Naive thymus-derived CD4-positive, alpha-beta T cell (primary cell): ENCODE data around the gene TBX4. TPM values are rescaled to one million over a fixed set of nuclear protein-coding genes. Genes with fewer than 3 reads are reported as not detected.

Experiments used
- ATAC-seq: fragments of 150-1000 bp; cut with Tn5 transposase; 2 replicates; pipeline ENCODE4 v1.10.0; 2021; ENCODE audit warnings: mild to moderate bottlenecking, moderate library complexity
- CTCF ChIA-PET: fragments of 350-600 bp; sonication (Branson Sonifier 250); formaldehyde crosslinking; loops from one replicate; lab custom pipeline; 2021; ENCODE audit warnings: antibody characterized with exemption; lab: Charles Lee
- POLR2A ChIA-PET: fragments of 350-600 bp; sonication (Branson Sonifier 250); formaldehyde crosslinking; loops from one replicate; lab custom pipeline; 2021; ENCODE audit warnings: antibody characterized with exemption, inconsistent platforms; lab: Charles Lee
- DNase-seq, 9 donors: peaks; one replicate each; pipeline versions ENCODE4 v3.0.0 to v3.0.0-alpha.2; 2020 to 2022; ENCODE audit warnings: mixed read lengths in 1 of 9
- H3K27ac ChIP-seq: one replicate; pipeline ENCODE4 v1.7.0; 2013; ENCODE audit warnings: mild to moderate bottlenecking, low read depth, low read length, moderate library complexity
- H3K27me3 ChIP-seq, 2 donors: one replicate each; pipeline ENCODE4 v1.7.0; 2013; ENCODE audit warnings: low read length in 2 of 2, mild to moderate bottlenecking in 2 of 2, moderate library complexity in 2 of 2; ENCODE audit not compliant: control insufficient read depth in 2 of 2, insufficient read depth in 2 of 2
- H3K36me3 ChIP-seq, 3 experiments: 1 replicate in 2 of 3; 2 replicates in 1 of 3; pipeline ENCODE4 v1.7.0; 2013; ENCODE audit warnings: low read length in 3 of 3, mild to moderate bottlenecking in 3 of 3, moderate library complexity in 1 of 3; ENCODE audit not compliant: insufficient read depth in 3 of 3, control insufficient read depth in 2 of 3
- H3K4me1 ChIP-seq, 2 donors: one replicate each; pipeline ENCODE4 v1.7.0; 2013; ENCODE audit warnings: low read length in 2 of 2, mild to moderate bottlenecking in 2 of 2, moderate library complexity in 1 of 2; ENCODE audit not compliant: control insufficient read depth in 2 of 2, insufficient read depth in 2 of 2
- H3K4me3 ChIP-seq: 2 replicates; pipeline ENCODE4 v1.7.0; 2013; ENCODE audit warnings: mild to moderate bottlenecking, low read length
- H3K9me3 ChIP-seq, 3 experiments: 1 replicate in 2 of 3; 2 replicates in 1 of 3; pipeline ENCODE4 v1.7.0; 2013; ENCODE audit warnings: low read length in 3 of 3; ENCODE audit not compliant: control insufficient read depth in 2 of 3
- H3K27ac Mint-ChIP-seq, 9 donors: one replicate each; pipeline ENCODE4 v1.8.0; 2020 to 2022; ENCODE audit warnings: mixed read lengths in 9 of 9, mild to moderate bottlenecking in 8 of 9, moderate library complexity in 5 of 9, inconsistent platforms in 2 of 9
- H3K27me3 Mint-ChIP-seq, 5 donors: one replicate each; pipeline ENCODE4 v1.8.0; 2021 to 2022; ENCODE audit warnings: mixed read lengths in 5 of 5, mild to moderate bottlenecking in 1 of 5
- H3K36me3 Mint-ChIP-seq, 5 donors: one replicate each; pipeline ENCODE4 v1.8.0; 2020 to 2022; ENCODE audit warnings: mixed read lengths in 5 of 5, mild to moderate bottlenecking in 3 of 5, inconsistent platforms in 1 of 5
- H3K4me1 Mint-ChIP-seq, 7 donors: one replicate each; pipeline ENCODE4 v1.8.0; 2020 to 2022; ENCODE audit warnings: mixed read lengths in 7 of 7, mild to moderate bottlenecking in 3 of 7, inconsistent platforms in 1 of 7
- H3K4me3 Mint-ChIP-seq, 10 donors: one replicate each; pipeline ENCODE4 v1.8.0; 2020 to 2022; ENCODE audit warnings: mild to moderate bottlenecking in 10 of 10, mixed read lengths in 10 of 10, moderate library complexity in 6 of 10, inconsistent platforms in 2 of 10
- H3K9me3 Mint-ChIP-seq, 11 donors: one replicate each; pipeline ENCODE4 v1.8.0; 2020 to 2022; ENCODE audit warnings: mixed read lengths in 11 of 11, mild to moderate bottlenecking in 4 of 11, inconsistent platforms in 1 of 11, moderate library complexity in 1 of 11
- intact Hi-C, 2 donors: fragments of 100-400 bp; cut with micrococcal nuclease; formaldehyde crosslinking; loops; one replicate each; pipeline ENCODE4 v1.15.1; 2023
- polyA plus RNA-seq, 2 donors: library from polyadenylated mRNA; unstranded; fragments of 300-500 nt; fragmentation: Illumina TruSeq; gene quantifications; one replicate each; pipeline ENCODE4 v1.2.3, GENCODE V29; 2021
- total RNA-seq, 6 experiments: library from RNA in 5 of 6; stranded (reverse) in 5 of 6; gene quantifications; 1 replicate in 5 of 6; 2 replicates in 1 of 6; pipeline ENCODE4 v1.2.3 and lab custom pipeline; 2021 to 2026

Gene TBX4
- total and polyA plus RNA-seq, 7 experiments from 2014 or later = not detected

- H3K27me3 ChIP-seq = peaks cover 6 to 7% of the 10 kb centered on the region in 2 donors
- H3K36me3 Mint-ChIP-seq = peaks cover 0 to 1% (median 0%) of the 10 kb centered on the region in 5 donors
- H3K27ac Mint-ChIP-seq = peak overlapping the region in 1 of 9 donors; percentile 61
- no peaks in the 10 kb centered on the region for H3K9me3 ChIP-seq
- peaks cover 14 to 50% (median 37%) of the 10 kb centered on the region in 7 donors for H3K4me1 Mint-ChIP-seq
- no peak overlapping the region for H3K4me3 ChIP-seq
- no peak overlapping the region for H3K27ac ChIP-seq
- no peak for DNase-seq
- H3K36me3 ChIP-seq = no peaks in the 10 kb centered on the region
- peaks cover 0 to 6% of the 10 kb centered on the region in 2 donors for H3K4me1 ChIP-seq
- intact Hi-C loops = loop anchor here in 1 of 2 donors (2.0 kb wide), 1 partner anchor 51 kb away; no protein-coding TSS in a partner anchor
- peak overlapping the region in 9 of 10 donors; percentile 36 to 72 (median 57) for H3K4me3 Mint-ChIP-seq
- ChIA-PET CTCF (no interaction called here), POLR2A (no interaction called here)
- H3K27me3 Mint-ChIP-seq = peaks cover 69 to 79% (median 78%) of the 10 kb centered on the region in 5 donors
- no peaks in the 10 kb centered on the region for H3K9me3 Mint-ChIP-seq
- ATAC-seq = no peak
Observed at GRCh38 chr17:61453566-61454380, 1.6 kb downstream of the TBX4 start.

- H3K4me1 ChIP-seq = peaks cover 0 to 6% of the 10 kb centered on the region in 2 donors
- ChIA-PET CTCF (no interaction called here), POLR2A (no interaction called here)
- Mint-ChIP-seq H3K4me1 (peaks cover 14 to 50% (median 37%) of the 10 kb centered on the region in 7 donors), H3K27me3 (peaks cover 72 to 80% (median 79%) of the 10 kb centered on the region in 5 donors), H3K4me3 (peak overlapping the region in 9 of 10 donors; percentile 36 to 72 (median 57)), H3K27ac (peak overlapping the region in 1 of 9 donors; percentile 61), H3K9me3 (no peaks in the 10 kb centered on the region), H3K36me3 (peaks cover 0 to 1% (median 0%) of the 10 kb centered on the region in 5 donors)
- H3K27ac ChIP-seq = no peak overlapping the region
- no peak for ATAC-seq
- no peaks in the 10 kb centered on the region for H3K9me3 ChIP-seq
- peak in 1 of 9 donors; percentile 26 for DNase-seq
- no peaks in the 10 kb centered on the region for H3K36me3 ChIP-seq
- intact Hi-C loops = no loop called here
- peaks cover 7 to 12% of the 10 kb centered on the region in 2 donors for H3K27me3 ChIP-seq
- H3K4me3 ChIP-seq = no peak overlapping the region
Observed at GRCh38 chr17:61454381-61455323, 2.4 kb downstream of the TBX4 start.

- H3K4me1 Mint-ChIP-seq = peaks cover 14 to 53% (median 39%) of the 10 kb centered on the region in 7 donors
- H3K4me3 Mint-ChIP-seq = peak overlapping the region in 6 of 10 donors; percentile 9 to 64 (median 45)
- no peaks in the 10 kb centered on the region for H3K36me3 ChIP-seq
- peak; percentile 8 for ATAC-seq
- no peak overlapping the region for H3K27ac ChIP-seq
- H3K27me3 ChIP-seq = peaks cover 7 to 18% of the 10 kb centered on the region in 2 donors
- H3K9me3 ChIP-seq = no peaks in the 10 kb centered on the region
- peak overlapping the region in 1 of 9 donors; percentile 50 for H3K27ac Mint-ChIP-seq
- DNase-seq = peak in 1 of 9 donors; percentile 19
- intact Hi-C loops = no loop called here
- peaks cover 74 to 81% (median 80%) of the 10 kb centered on the region in 5 donors for H3K27me3 Mint-ChIP-seq
- peaks cover 0 to 1% (median 0%) of the 10 kb centered on the region in 5 donors for H3K36me3 Mint-ChIP-seq
- ChIA-PET POLR2A (no interaction called here), CTCF (interaction anchor here (0.6 kb wide), 1 partner anchor 1063 kb away, joined by 5 read pairs; no protein-coding TSS in a partner anchor)
- H3K9me3 Mint-ChIP-seq = no peaks in the 10 kb centered on the region
- H3K4me3 ChIP-seq = no peak overlapping the region
- H3K4me1 ChIP-seq = peaks cover 0 to 6% of the 10 kb centered on the region in 2 donors
Observed at GRCh38 chr17:61455324-61456060, 3.3 kb downstream of the TBX4 start.

GRCh38 chr17:61456061-61456681 is 3.9 kb downstream of the TBX4 start:
- Histone ChIP-seq H3K27ac (no peak overlapping the region), H3K9me3 (no peaks in the 10 kb centered on the region), H3K36me3 (no peaks in the 10 kb centered on the region), H3K27me3 (peaks cover 7 to 23% of the 10 kb centered on the region in 2 donors), H3K4me3 (no peak overlapping the region), H3K4me1 (peaks cover 0 to 6% of the 10 kb centered on the region in 2 donors)
- ChIA-PET POLR2A (no interaction called here), CTCF (interaction anchor here (0.6 kb wide), 1 partner anchor 1064 kb away, joined by 5 read pairs; no protein-coding TSS in a partner anchor)
- Mint-ChIP-seq H3K4me1 (peaks cover 14 to 56% (median 45%) of the 10 kb centered on the region in 7 donors), H3K9me3 (no peaks in the 10 kb centered on the region), H3K27ac (no peak overlapping the region), H3K36me3 (peaks cover 0 to 1% (median 0%) of the 10 kb centered on the region in 5 donors), H3K4me3 (peak overlapping the region in 3 of 10 donors; percentile 28 to 54 (median 46)), H3K27me3 (peaks cover 73 to 81% (median 80%) of the 10 kb centered on the region in 5 donors)
- ATAC-seq = no peak
- peak in 1 of 9 donors; percentile 19 for DNase-seq
- intact Hi-C loops = no loop called here

- H3K27ac Mint-ChIP-seq = no peak overlapping the region
- DNase-seq (peak in 1 of 9 donors; percentile 23), ATAC-seq (no peak)
- H3K4me1 Mint-ChIP-seq = peaks cover 18 to 60% (median 51%) of the 10 kb centered on the region in 7 donors
- ChIA-PET POLR2A (no interaction called here), CTCF (no interaction called here)
- H3K36me3 Mint-ChIP-seq = peaks cover 0 to 1% (median 0%) of the 10 kb centered on the region in 5 donors
- H3K27me3 ChIP-seq = peaks cover 7 to 23% of the 10 kb centered on the region in 2 donors
- no peaks in the 10 kb centered on the region for H3K36me3 ChIP-seq
- intact Hi-C loops = no loop called here
- no peaks in the 10 kb centered on the region for H3K9me3 Mint-ChIP-seq
- peaks cover 78 to 85% (median 85%) of the 10 kb centered on the region in 5 donors for H3K27me3 Mint-ChIP-seq
- no peak overlapping the region for H3K27ac ChIP-seq
- H3K4me1 ChIP-seq = peaks cover 0 to 6% of the 10 kb centered on the region in 2 donors
- H3K4me3 Mint-ChIP-seq = peak overlapping the region in 8 of 10 donors; percentile 65 to 78 (median 75)
- H3K9me3 ChIP-seq = no peaks in the 10 kb centered on the region
- no peak overlapping the region for H3K4me3 ChIP-seq
Observed at GRCh38 chr17:61456688-61457225, 4.5 kb downstream of the TBX4 start.
